ENCODE results near the gene COQ7. TPM values are rescaled to one million over a fixed set of nuclear protein-coding genes. Genes with fewer than 3 reads are reported as not detected.

The COQ7 gene
- total and polyA plus RNA-seq, 4 donors: 33.8 to 38.0 (median 35.6) TPM

- Histone ChIP-seq H3K9me3 (ENCODE audit: control insufficient read depth, insufficient read depth, low read length) (no peaks in the 10 kb centered on the region), H3K4me3 (ENCODE audit: low read depth, low read length) (no peak overlapping the region), H3K27ac (ENCODE audit: low read depth, low read length) (no peak overlapping the region), H3K27me3 (ENCODE audit: control insufficient read depth, insufficient read depth, low read length) (peaks cover 4% of the 10 kb centered on the region), H3K4me1 (ENCODE audit: control insufficient read depth, insufficient read depth, low read length) (peaks cover 4% of the 10 kb centered on the region), H3K36me3 (ENCODE audit: control insufficient read depth, insufficient read depth, low read length) (no peaks in the 10 kb centered on the region)
- DNase-seq (ENCODE audit: low read depth in 4 of 6, low spot score in 6 of 6): no peak
- WGBS (ENCODE audit: insufficient coverage): 81% methylated on average over 2 of the region's 9 CpGs
Measured at GRCh38 chr16:19108409-19109287, 41.2 kb downstream of the COQ7 start.

GRCh38 chr16:19109288-19109664, 41.9 kb downstream of the COQ7 start:
- H3K36me3 ChIP-seq (ENCODE audit: control insufficient read depth, insufficient read depth, low read length): no peaks in the 10 kb centered on the region
- no peaks in the 10 kb centered on the region for H3K9me3 ChIP-seq (ENCODE audit: control insufficient read depth, insufficient read depth, low read length)
- H3K4me1 ChIP-seq (ENCODE audit: control insufficient read depth, insufficient read depth, low read length): peaks cover 6% of the 10 kb centered on the region
- 100% methylated on average over 1 of the region's 4 CpGs for WGBS (ENCODE audit: insufficient coverage)
- peaks cover 7% of the 10 kb centered on the region for H3K27me3 ChIP-seq (ENCODE audit: control insufficient read depth, insufficient read depth, low read length)
- no peak overlapping the region for H3K4me3 ChIP-seq (ENCODE audit: low read depth, low read length)
- DNase-seq (ENCODE audit: low read depth in 4 of 6, low spot score in 6 of 6): no peak
- no peak overlapping the region for H3K27ac ChIP-seq (ENCODE audit: low read depth, low read length)

DNA sequence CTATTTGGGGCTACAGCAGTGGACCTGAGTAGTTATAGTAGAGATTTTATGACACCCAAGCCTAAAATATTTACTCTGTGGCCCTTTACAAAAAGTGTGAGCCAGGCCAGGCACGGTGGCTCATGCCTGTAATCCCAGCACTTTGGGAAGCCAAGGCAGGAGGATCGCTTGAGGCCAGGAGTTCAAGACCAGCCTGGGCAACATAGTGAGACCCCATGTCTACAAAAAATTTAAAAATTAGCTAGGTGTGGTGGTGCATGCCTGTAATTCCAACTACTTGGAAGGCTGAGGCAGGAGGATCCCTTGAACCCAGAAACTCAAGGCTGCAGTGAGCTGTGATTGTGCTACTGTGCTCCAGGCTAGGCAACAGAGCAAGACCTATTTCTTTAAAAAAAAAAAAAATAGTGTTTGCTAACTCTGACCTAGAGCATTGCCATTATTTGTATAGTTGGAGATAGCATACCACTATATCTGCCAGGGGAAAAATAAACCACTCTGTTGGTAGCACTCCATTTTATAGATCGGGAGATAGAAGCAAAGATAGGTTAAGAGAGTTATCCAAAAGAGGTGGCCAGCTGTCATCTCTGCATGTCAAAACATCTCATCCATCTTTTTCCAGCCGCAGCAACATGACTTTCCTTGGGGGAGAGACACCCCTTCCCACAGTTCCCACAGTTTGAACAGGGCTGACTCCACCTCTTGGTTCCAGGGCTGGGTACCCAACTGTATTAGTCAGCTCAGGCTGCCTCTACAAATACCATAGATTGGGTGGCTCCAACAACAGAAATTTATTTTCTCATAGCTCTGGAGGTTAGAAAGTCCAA, 43.3 kb downstream of the COQ7 start:
- Histone ChIP-seq H3K4me3 (ENCODE audit: low read depth, low read length) (no peak overlapping the region), H3K27me3 (ENCODE audit: control insufficient read depth, insufficient read depth, low read length) (peaks cover 18% of the 10 kb centered on the region), H3K27ac (ENCODE audit: low read depth, low read length) (no peak overlapping the region), H3K9me3 (ENCODE audit: control insufficient read depth, insufficient read depth, low read length) (no peaks in the 10 kb centered on the region), H3K4me1 (ENCODE audit: control insufficient read depth, insufficient read depth, low read length) (peaks cover 21% of the 10 kb centered on the region), H3K36me3 (ENCODE audit: control insufficient read depth, insufficient read depth, low read length) (peaks cover 12% of the 10 kb centered on the region)
- DNase-seq (ENCODE audit: low read depth in 4 of 6, low spot score in 6 of 6): no peak
- WGBS (ENCODE audit: insufficient coverage): 95% methylated on average over 3 of the region's 4 CpGs

DNA sequence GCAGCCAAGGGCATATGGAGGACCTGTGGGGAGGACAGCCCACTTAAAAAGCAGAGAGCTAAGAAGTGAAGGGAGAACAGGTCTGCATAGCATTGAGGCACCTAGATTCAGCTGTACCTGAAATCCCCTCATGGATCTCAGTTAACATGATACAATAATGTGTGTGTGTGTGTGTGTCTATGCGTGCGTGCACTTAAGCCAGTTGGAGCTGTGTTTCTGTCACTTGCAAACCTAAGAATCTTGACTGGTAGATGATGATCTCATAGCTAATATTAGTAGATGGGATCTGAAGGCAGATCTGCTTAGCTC, 44.6 kb downstream of the COQ7 start:
- no peak overlapping the region for H3K4me3 ChIP-seq (ENCODE audit: low read depth, low read length)
- DNase-seq (ENCODE audit: low read depth in 4 of 6, low spot score in 6 of 6): no peak
- WGBS (ENCODE audit: insufficient coverage): no CpG with 5 or more reads among the region's 2 CpGs
- peaks cover 15% of the 10 kb centered on the region for H3K36me3 ChIP-seq (ENCODE audit: control insufficient read depth, insufficient read depth, low read length)
- peaks cover 27% of the 10 kb centered on the region for H3K4me1 ChIP-seq (ENCODE audit: control insufficient read depth, insufficient read depth, low read length)
- no peaks in the 10 kb centered on the region for H3K9me3 ChIP-seq (ENCODE audit: control insufficient read depth, insufficient read depth, low read length)
- H3K27me3 ChIP-seq (ENCODE audit: control insufficient read depth, insufficient read depth, low read length): peaks cover 21% of the 10 kb centered on the region
- H3K27ac ChIP-seq (ENCODE audit: low read depth, low read length): no peak overlapping the region

DNA sequence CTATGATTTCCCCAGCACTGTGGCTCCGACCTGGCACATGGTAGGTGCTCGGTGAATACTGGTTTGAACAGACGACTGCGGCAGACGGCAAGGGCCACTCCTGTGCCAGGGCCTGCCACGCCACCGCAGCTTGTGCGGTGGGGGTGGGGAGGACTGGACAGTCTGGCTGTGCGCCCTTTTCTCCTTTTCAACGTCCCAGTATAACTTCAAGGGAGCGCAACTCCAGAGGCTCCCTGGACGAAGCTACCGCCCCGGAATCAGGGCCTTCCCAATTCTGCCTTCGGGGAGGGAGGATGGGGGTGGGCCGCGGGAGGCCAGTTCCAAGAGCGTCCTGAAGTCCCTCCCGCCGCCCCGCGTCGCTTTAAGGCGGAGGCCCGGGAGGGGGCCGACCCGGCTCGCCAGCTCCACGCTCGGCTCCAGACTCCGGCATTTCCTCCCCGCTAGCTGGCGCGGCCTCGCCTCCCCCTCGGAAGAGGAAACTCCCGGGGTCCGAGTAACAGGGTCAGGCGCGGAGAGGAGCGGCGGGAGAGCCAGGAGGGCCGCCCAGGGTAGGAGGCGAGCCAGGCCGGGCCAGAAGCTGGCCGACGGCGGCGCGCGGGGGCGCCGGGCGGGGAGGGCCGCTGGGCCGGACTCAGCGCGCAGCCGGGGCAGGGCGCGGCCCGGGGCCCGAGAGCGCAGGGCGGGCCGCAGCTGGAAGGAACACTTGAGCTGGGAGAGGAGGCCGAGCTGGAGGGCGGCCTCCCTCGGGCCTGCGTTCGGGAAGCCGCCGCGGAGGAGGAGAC, 46.4 kb downstream of the COQ7 start, which contains the start of gene ITPRIPL2:
TSS of gene ITPRIPL2 (plus strand) at position 388 of the 782 bp plus-strand sequence. CDS start 498 bp downstream, outside the sequence.
- Histone ChIP-seq H3K4me3 (ENCODE audit: low read depth, low read length) (peak within 1 kb of the TSS; percentile 50), H3K27me3 (ENCODE audit: control insufficient read depth, insufficient read depth, low read length) (peaks cover 21% of the 10 kb centered on the region), H3K36me3 (ENCODE audit: control insufficient read depth, insufficient read depth, low read length) (peaks cover 15% of the 10 kb centered on the region), H3K9me3 (ENCODE audit: control insufficient read depth, insufficient read depth, low read length) (no peaks in the 10 kb centered on the region), H3K27ac (ENCODE audit: low read depth, low read length) (peak within 1 kb of the TSS; percentile 47), H3K4me1 (ENCODE audit: control insufficient read depth, insufficient read depth, low read length) (peaks cover 27% of the 10 kb centered on the region)
- DNase-seq (ENCODE audit: low read depth in 4 of 6, low spot score in 6 of 6): peak in 3 of 6 donors; percentile 38 to 81 (median 55)
- WGBS (ENCODE audit: insufficient coverage): 4% methylated on average over 73 of the region's 74 CpGs

DNA sequence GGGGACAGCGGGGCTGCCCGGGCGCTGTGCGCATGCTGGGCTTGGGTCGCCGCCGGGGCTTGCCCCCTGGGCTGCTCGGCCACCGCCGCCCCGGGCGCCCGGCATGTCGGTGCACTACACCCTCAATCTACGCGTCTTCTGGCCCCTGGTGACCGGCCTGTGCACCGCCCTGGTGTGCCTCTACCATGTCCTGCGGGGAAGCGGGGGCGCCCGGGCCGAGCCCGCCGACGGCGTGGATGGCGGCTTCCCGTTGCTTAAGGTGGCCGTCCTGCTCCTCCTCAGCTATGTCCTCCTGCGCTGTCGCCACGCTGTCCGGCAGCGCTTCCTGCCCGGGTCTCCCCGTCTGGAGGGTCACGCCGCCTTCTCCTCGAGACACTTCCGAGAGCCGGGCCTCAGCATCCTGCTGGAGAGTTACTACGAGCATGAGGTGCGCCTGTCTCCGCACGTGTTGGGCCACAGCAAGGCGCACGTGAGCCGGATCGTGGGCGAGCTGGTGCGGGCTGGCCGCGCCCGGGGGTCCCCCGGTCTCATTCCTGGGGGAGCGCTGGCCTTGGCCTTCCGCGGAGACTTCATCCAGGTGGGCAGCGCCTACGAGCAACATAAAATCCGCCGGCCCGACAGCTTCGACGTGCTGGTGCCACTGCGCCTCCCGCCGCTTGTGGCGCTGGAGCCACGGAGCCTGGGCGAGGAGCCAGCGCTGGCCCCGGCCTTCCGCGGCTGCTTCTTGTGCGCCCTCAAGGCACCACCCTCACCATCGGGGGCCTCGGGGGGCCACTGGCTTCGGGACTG, 47.1 kb downstream of the COQ7 start:
- Histone ChIP-seq H3K36me3 (ENCODE audit: control insufficient read depth, insufficient read depth, low read length) (peaks cover 15% of the 10 kb centered on the region), H3K27me3 (ENCODE audit: control insufficient read depth, insufficient read depth, low read length) (peaks cover 21% of the 10 kb centered on the region), H3K9me3 (ENCODE audit: control insufficient read depth, insufficient read depth, low read length) (no peaks in the 10 kb centered on the region), H3K27ac (ENCODE audit: low read depth, low read length) (peak overlapping the region; percentile 47), H3K4me1 (ENCODE audit: control insufficient read depth, insufficient read depth, low read length) (peaks cover 27% of the 10 kb centered on the region), H3K4me3 (ENCODE audit: low read depth, low read length) (peak overlapping the region; percentile 50)
- DNase-seq (ENCODE audit: low read depth in 4 of 6, low spot score in 6 of 6): peak in 2 of 6 donors; percentile 43 to 53
- WGBS (ENCODE audit: insufficient coverage): 3% methylated on average over 80 of the region's 80 CpGs

DNA sequence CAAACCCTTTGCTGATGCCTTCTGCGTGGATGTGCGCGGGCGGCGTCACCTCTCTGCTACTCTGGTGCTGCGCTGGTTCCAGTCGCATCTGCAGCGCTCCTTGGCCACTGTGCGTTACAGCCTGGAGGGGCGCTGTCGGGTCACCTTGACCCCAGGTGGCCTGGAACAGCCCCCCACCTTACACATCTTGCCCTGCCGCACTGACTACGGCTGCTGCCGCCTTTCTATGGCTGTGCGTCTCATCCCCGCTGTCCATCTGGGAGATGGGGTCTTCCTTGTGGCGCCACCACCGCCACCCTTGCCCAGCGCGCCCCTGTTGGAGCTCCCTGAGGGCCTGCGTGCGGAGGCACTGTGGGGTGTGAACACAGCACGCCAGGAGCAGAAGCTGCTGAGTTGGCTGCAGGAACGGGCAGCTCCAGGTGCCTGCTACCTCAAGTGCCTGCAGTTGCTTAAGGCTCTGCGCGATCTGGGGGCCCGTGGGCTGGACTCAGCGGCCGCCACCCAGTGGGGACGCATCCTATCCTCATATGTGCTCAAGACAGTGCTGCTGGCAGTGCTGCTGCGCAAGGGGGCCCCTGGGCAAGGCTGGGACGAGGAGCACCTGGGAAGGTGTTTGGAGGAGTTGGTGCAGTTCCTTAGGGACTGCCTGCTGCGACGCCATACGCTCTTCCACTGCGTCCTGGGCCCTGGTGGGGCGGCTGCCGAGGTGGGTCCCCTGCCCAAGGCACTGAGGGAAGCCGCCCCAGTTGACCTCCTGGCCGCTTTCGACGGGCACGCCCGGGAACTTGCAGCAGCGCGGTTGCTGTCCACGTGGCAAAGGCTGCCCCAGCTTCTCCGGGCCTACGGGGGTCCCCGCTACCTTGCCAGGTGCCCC, 48.0 kb downstream of the COQ7 start:
- H3K27ac ChIP-seq (ENCODE audit: low read depth, low read length): no peak overlapping the region
- no peak overlapping the region for H3K4me3 ChIP-seq (ENCODE audit: low read depth, low read length)
- H3K27me3 ChIP-seq (ENCODE audit: control insufficient read depth, insufficient read depth, low read length): peaks cover 21% of the 10 kb centered on the region
- no peaks in the 10 kb centered on the region for H3K9me3 ChIP-seq (ENCODE audit: control insufficient read depth, insufficient read depth, low read length)
- 76% methylated on average over 49 of the region's 50 CpGs for WGBS (ENCODE audit: insufficient coverage)
- no peak for DNase-seq (ENCODE audit: low read depth in 4 of 6, low spot score in 6 of 6)
- peaks cover 18% of the 10 kb centered on the region for H3K36me3 ChIP-seq (ENCODE audit: control insufficient read depth, insufficient read depth, low read length)
- H3K4me1 ChIP-seq (ENCODE audit: control insufficient read depth, insufficient read depth, low read length): peaks cover 27% of the 10 kb centered on the region

DNA sequence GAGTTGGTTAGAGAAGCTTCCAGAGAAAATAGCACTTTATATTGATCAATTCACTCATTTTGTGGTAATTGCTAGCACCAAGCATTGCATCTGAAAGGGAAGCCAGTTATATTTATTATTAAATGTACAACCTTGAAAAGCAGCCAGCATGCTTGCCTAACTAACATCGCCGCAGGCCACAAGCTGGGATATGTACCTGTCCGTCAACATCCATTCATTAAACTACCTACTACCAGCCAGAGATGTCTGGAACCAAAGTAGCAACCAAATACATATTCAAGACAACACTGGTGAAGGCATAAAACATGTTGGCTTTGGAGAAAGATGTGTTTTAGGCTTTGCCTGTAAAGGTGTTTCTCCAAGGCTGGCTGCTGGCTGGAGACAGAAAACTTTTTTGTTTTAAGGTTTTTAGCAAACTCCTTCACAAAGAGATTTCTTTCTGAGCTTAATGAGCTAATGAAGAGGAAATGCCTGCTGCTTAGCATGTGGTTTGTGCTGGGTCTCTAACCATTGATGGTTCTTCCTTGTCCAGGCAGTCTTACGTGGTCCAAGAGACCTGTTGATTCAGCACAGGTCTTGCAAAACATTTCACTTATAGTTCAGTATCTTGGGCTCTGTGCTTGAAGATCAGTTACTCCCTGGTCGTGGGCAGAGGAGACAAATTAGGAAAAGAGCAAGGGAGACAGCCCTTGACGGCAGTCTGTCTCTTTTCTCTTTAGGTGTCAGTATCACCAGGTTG, 49.5 kb downstream of the COQ7 start:
- 20% methylated on average over 1 of the region's 6 CpGs for WGBS (ENCODE audit: insufficient coverage)
- peaks cover 27% of the 10 kb centered on the region for H3K4me1 ChIP-seq (ENCODE audit: control insufficient read depth, insufficient read depth, low read length)
- H3K27me3 ChIP-seq (ENCODE audit: control insufficient read depth, insufficient read depth, low read length): peaks cover 21% of the 10 kb centered on the region
- no peak overlapping the region for H3K4me3 ChIP-seq (ENCODE audit: low read depth, low read length)
- DNase-seq (ENCODE audit: low read depth in 4 of 6, low spot score in 6 of 6): no peak
- H3K9me3 ChIP-seq (ENCODE audit: control insufficient read depth, insufficient read depth, low read length): no peaks in the 10 kb centered on the region
- no peak overlapping the region for H3K27ac ChIP-seq (ENCODE audit: low read depth, low read length)
- peaks cover 18% of the 10 kb centered on the region for H3K36me3 ChIP-seq (ENCODE audit: control insufficient read depth, insufficient read depth, low read length)

Data from spinal cord (tissue), 10 donors.